NCI-H2107 treated with DMSO at 0.1 percent for 48 hours (cell line): ENCODE measurements around the gene NETO1.

ENCODE experiments used
- DNase-seq: peaks from one replicate; lab custom pipeline; 2025; ENCODE audit not compliant: unreplicated experiment; lab: John Stamatoyannopoulos, UW

The NETO1 gene

DNA sequence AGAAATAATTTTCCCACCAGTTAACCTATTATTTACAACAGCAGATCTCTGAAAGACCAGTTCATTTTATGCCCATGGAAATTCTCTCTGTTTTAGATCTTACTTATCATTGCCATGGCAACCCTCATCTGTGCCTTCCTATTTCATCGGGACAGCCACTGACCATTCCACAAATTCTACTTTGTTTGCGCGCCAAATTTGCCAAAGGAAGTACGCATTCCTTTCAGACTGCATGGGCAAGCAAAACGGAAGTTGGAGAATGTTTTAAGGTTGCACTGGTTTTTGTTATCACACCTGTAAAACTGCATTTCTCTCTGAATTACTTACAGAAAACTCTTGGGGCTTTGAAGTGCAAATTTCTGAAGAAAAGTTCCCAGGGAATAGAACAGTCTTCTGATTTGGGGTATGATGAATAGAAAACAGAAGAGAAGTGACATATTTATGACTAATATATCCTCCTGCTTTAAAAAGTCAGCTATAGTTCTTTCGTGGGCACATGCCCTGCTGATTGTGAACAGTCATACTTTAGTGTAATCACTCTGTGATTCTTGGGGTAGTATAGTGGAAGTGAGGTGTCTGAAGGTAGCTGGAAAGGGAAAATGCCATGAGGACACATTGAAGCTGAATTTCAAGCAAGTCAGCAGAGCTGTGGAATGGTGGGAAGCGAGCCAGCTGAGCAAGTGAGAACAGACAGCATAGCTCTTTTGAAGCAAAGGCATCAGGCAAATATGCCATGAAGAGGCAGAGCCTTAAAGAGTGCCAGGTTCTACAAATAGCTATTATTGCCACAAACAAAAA lies 20.9 kb downstream of the NETO1 start:
- DNase-seq: no peak

DNA sequence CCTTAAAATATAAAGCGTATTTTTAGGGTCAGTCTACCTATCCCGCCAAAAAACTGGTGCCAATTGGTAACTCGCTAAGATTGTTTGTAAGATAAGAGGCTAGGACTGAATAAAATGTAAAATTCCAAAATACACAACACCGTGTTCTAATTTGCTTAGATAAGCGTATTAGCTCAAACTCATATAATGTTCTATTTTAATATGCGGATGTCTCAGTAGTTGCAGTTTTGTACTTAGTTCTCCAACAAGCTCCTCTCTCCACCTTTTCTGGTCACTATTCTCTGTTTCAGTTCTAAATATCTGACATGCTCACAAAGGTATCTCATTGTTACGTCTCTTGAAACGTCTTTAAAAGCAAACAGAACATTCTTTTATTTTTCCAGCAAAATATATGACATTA lies 24.0 kb downstream of the NETO1 start:
- no peak for DNase-seq

GRCh38 chr18:72840109-72840508 lies 27.7 kb downstream of the NETO1 start:
- no peak for DNase-seq

GRCh38 chr18:72834731-72835130 lies 33.1 kb downstream of the NETO1 start:
- no peak for DNase-seq

DNA sequence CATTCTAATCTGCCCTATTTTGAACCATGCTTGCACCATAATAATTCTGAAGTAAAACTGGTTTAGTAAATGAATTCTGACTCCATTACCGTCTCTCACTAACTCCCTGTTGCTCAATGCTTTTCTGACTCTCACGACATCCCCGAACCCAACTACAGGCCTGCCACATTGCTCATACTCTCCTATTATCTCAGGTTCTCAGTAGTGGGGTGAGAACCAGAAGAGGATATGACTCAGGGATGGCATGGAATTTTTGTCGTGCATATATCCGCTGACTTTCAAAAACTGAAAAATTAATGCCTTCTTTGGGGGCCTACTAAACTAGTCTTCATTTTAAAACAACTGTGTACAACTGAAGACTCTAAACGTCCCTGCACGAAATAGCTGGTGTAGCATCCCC lies 34.3 kb downstream of the NETO1 start:
- DNase-seq: no peak

DNA sequence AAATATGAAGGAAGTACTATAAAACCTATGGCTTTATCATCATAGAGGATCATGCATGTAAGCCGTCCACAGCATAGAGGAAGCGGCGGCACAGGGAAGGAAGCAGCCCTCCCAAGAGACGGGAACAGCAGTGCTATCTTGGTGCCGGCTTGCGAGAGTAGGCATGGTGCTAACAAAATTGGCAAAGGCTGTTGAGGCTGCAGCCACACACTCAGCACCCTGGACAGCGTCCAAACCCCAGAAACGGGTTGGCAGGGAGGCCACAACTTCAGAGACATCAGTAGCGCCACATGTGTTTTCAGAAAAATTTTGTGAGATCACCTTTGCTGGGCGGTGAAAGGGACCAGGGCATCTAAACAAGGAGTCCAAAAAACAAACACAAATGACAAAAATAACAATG lies 37.7 kb downstream of the NETO1 start:
- DNase-seq: no peak

DNA sequence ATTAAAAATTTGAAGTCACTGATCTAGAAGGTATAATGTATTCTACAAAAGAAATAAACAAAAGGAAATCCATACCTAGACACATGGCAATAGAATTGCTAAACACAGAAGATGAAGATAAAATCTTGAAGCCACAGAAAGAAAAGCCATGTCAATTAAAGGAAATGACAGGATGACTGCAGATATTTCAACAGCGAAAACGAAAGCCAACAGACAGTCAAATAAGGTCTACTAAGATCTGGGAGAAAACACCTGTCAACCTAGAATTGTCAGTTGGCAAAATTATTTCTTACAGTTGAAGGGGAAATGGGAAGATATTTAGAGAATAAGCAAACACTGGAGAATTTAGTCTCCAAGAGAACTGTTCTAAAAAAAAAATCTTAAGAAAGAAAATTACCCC lies 39.2 kb downstream of the NETO1 start:
- no peak for DNase-seq

DNA sequence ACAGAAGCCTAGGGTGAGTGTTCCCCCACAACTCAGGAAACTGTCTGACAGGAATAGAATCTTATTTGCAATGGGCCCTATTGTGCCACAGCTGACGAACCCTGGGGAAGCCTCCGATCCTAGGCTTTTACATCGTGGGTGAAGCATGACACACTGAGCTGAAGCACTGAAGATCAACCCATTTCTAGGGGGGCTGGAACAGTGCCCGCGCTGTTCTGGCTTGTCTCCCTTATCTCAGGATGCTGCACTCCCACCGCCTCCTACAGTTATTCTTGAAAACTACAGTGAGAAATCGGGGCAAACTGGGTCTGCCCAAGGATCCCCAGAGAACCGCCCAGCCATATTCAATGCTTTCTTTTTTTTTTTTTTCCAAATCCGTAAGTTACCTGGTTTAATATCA lies 41.1 kb downstream of the NETO1 start:
- no peak for DNase-seq

GRCh38 chr18:72823345-72823744 lies 44.4 kb downstream of the NETO1 start:
- DNase-seq: no peak

DNA sequence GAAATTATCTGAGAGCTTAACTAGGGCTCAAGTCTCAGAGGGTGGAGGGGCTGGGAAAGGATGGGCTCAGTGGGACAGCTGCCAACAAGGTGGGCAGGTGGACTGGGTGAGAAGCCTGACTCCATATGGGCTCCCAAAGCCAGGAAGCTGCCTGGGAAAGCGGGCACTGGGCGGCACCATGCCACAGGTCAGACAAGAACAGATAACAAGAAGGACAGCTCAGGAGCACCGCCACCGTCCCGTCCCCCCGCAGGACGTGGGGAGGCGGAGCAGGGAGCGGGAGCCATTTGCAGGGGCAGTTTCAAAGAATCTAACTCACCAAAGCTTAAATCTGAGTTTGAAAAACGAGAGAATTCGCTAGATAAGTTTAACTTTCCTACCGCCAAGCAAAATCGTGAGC lies 45.6 kb downstream of the NETO1 start:
- no peak for DNase-seq

- DNase-seq: no peak
Measured at GRCh38 chr18:72820571-72820970, 47.2 kb downstream of the NETO1 start.

DNA sequence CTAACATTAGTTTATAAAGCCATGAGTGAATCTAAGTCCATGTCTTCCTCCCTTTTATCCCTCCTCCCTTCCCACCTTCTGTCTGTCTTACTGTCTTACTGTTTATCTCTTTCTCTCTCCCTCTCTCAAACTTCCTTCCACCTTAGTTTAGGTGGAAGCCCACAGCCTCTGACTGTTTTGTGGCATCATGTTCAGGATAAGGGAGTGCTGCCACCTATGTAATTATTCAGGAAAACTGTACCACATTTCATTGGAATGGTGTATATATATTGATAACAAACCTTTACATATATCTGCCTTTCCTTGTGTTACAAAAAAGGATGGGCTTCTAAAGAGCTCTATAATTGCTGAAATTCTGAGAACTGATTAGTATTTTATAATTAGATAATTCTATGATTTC lies 48.7 kb downstream of the NETO1 start:
- no peak for DNase-seq

GRCh38 chr18:72811047-72811446 lies 56.7 kb downstream of the NETO1 start:
- DNase-seq: peak; percentile 44

DNA sequence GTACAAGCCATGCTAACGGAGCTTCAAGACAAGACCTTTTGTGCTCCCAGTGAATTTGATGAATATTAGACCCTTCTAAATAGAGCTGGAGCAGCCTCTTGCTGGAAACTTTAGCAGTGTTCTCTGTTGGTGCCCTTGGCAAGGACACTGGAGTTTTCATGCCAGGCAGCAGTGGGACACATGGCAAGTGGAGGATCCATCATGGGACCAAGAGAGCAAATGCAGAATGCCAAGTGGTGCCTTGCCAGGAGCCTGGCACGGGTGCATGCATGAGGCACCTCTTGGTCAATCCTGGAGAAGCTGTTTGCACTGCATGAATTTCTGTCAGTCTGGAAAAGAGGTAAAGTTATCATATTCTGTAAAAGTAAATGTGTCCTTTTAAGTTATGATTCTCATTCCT lies 59.1 kb downstream of the NETO1 start:
- no peak for DNase-seq

GRCh38 chr18:72799106-72799505 lies 68.7 kb downstream of the NETO1 start:
- DNase-seq: no peak

DNA sequence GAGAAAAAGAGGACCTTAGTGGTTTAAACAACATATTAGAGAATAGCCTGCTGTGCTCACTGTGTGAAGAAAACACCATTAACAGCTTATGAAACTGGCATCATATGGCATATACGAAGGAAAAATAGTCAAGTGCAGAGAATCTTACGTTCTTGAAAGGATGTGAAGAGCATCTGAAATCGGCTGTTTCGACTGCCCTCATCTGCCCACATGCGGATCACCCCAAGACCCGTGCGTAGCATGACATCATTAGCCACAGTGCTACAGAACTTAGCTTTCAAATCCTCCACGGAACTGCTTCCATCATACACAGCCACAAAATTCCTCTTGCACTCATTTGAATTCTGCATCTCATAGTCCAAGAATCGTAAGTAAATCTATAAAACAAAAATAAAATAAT lies 84.3 kb downstream of the NETO1 start:
- DNase-seq: no peak

DNA sequence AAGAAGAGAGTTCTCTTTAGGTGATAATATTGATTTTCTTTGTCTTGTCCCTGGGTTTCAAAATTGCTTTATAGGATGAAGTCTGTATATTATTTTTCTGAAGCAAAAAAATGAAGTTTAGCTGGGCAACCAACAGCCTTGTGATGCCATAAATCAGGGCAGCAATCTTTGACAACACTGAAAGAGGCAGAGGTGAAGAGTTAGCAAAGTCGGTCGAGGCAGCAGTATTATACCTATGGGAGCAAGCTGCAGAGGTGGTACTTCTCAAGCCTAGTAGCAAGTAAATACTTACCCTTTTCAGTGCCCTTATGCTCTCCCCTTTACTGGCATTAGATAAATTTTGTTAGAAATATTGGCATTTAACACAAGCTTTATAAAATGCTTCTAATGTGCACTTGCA lies 92.9 kb downstream of the NETO1 start:
- no peak for DNase-seq

DNA sequence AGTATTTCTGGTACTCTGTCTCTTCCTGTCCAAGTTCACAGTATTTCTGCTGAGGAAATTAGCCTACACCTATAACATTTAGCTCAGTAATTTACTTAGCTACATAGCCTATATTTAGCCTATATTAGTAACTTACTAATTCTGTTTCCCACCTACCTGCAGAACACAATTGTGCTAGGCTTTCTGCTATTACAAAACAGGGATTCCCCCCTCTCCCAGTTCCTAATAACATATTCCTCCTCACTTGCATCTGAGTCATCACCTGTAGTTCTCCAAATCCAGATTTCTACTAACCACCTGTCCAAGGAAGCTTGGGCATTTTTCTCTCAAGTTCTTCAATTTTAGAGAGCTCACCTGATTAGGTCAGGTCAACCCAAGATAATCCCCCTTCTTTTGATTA lies 94.9 kb downstream of the NETO1 start:
- DNase-seq: no peak

GRCh38 chr18:72768681-72769229 lies 99.0 kb downstream of the NETO1 start:
- no peak for DNase-seq

DNA sequence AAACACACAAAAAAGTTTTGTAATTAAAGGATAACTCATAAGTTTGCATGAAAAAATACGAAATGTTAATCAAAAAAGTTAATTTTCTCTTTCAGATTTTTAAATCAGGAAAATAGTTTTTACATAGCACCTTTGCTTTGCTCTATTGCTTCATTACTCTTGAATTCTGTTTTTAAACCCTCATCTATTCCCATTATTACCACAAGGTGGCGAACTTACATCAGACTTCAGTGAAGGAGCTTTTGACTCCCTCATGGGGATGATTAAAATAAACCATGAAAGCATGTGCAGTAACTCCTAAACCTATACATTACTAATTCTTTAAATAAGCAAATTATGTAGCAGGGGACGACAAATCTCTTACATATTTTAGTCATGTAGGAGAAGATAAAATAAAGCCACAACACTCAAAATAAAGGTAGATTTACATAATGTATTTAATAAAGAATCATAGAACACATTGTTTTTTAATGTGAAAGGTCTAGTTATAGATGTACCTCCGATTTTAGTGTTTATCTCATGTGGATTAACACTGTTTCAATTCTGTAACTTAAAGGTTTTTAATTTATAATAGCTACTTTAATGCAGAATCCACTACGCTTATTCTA lies 105.2 kb downstream of the NETO1 start:
- peak; percentile 87 for DNase-seq

GRCh38 chr18:72752220-72752619 lies 115.6 kb downstream of the NETO1 start:
- DNase-seq: no peak

GRCh38 chr18:72742002-72742401 lies 125.8 kb downstream of the NETO1 start:
- no peak for DNase-seq

DNA sequence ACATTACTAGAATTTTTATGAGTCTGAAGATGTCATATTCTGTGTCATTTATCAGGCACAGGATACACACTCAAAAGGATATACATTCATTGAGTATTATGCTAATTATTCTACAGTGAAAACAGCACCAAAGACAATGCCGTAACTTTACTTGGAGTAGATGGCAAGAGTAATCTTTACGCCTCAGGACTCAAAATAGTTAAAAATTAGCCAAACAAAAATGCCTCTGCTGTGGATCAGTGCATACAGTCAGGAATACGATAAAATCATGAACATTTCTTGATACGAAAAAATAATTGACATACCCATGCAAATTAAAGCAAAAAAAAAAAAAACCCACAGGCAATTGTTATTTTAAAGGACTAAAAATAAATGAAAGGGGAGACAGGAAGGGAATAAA lies 129.7 kb downstream of the NETO1 start:
- no peak for DNase-seq
